ENCODE data around the gene MMP17. TPM values are rescaled to one million over a fixed set of nuclear protein-coding genes. Genes with fewer than 3 reads are reported as not detected.

Gene MMP17
- total and polyA plus RNA-seq, 2 experiments from 2014 or later: 0.40 to 0.42 TPM

- Histone ChIP-seq H3K27me3 (no peaks in the 10 kb centered on the region), H3K36me3 (replicated peaks; ENCODE audit: insufficient read depth, low read depth) (no peaks in the 10 kb centered on the region), H3K4me3 (no peak overlapping the region), H3K79me2 (no peaks in the 10 kb centered on the region), H3K9me2 (replicated peaks; ENCODE audit: insufficient read depth) (no peaks in the 10 kb centered on the region), H3K4me1 (ENCODE audit: insufficient read depth) (peaks cover 14% of the 10 kb centered on the region), H3K9me3 (ENCODE audit: low read depth) (no peaks in the 10 kb centered on the region), H3K27ac (no peak overlapping the region), H2AFZ (no peak overlapping the region), H3K4me2 (no peak overlapping the region), H4K20me1 (ENCODE audit: insufficient read depth, poor library complexity, severe bottlenecking) (no peaks in the 10 kb centered on the region)
- TF ChIP-seq EZH2 (IDR thresholded peaks at IDR 0.05; ENCODE audit: borderline replicate concordance): no peak
- TF ChIP-seq CTCF (IDR thresholded peaks at IDR 0.05; ENCODE audit: poor library complexity): no peak
- no peak for TF ChIP-seq EZH2phosphoT487 (IDR thresholded peaks at IDR 0.05; ENCODE audit: low read depth, severe bottlenecking, unreplicated experiment)
- 65% methylated on average over 28 of the region's 30 CpGs for WGBS (ENCODE audit: low lambda C conversion rate, missing lambda C conversion rate)
- DNase-seq (ENCODE audit: low spot score): no peak
These were observed 27.4 kb downstream of the MMP17 start for GRCh38 chr12:131855521-131856142.

- WGBS (ENCODE audit: low lambda C conversion rate, missing lambda C conversion rate): 94% methylated on average over 10 of the region's 10 CpGs
- no peaks in the 10 kb centered on the region for H3K9me3 ChIP-seq (ENCODE audit: low read depth)
- DNase-seq (ENCODE audit: low spot score): no peak
- H4K20me1 ChIP-seq (ENCODE audit: insufficient read depth, poor library complexity, severe bottlenecking): no peaks in the 10 kb centered on the region
- H3K27ac ChIP-seq: no peak overlapping the region
- no peaks in the 10 kb centered on the region for H3K79me2 ChIP-seq
- H2AFZ ChIP-seq: no peak overlapping the region
- TF ChIP-seq CTCF (IDR thresholded peaks at IDR 0.05; ENCODE audit: poor library complexity): no peak
- no peak for TF ChIP-seq EZH2phosphoT487 (IDR thresholded peaks at IDR 0.05; ENCODE audit: low read depth, severe bottlenecking, unreplicated experiment)
- TF ChIP-seq EZH2 (IDR thresholded peaks at IDR 0.05; ENCODE audit: borderline replicate concordance): no peak
- no peaks in the 10 kb centered on the region for H3K36me3 ChIP-seq (replicated peaks; ENCODE audit: insufficient read depth, low read depth)
- peaks cover 20% of the 10 kb centered on the region for H3K4me1 ChIP-seq (ENCODE audit: insufficient read depth)
- H3K4me2 ChIP-seq: no peak overlapping the region
- no peaks in the 10 kb centered on the region for H3K27me3 ChIP-seq
- no peaks in the 10 kb centered on the region for H3K9me2 ChIP-seq (replicated peaks; ENCODE audit: insufficient read depth)
- H3K4me3 ChIP-seq: no peak overlapping the region
These were observed 28.3 kb downstream of the MMP17 start for GRCh38 chr12:131856366-131857097.

GRCh38 chr12:131857908-131858850 is 30.0 kb downstream of the MMP17 start:
- no peak overlapping the region for H3K27ac ChIP-seq
- no peaks in the 10 kb centered on the region for H3K36me3 ChIP-seq (replicated peaks; ENCODE audit: insufficient read depth, low read depth)
- WGBS (ENCODE audit: low lambda C conversion rate, missing lambda C conversion rate): 85% methylated on average over 21 of the region's 21 CpGs
- H3K27me3 ChIP-seq: no peaks in the 10 kb centered on the region
- H2AFZ ChIP-seq: no peak overlapping the region
- no peaks in the 10 kb centered on the region for H3K79me2 ChIP-seq
- no peak overlapping the region for H3K4me2 ChIP-seq
- no peaks in the 10 kb centered on the region for H3K9me2 ChIP-seq (replicated peaks; ENCODE audit: insufficient read depth)
- H4K20me1 ChIP-seq (ENCODE audit: insufficient read depth, poor library complexity, severe bottlenecking): no peaks in the 10 kb centered on the region
- no peak for DNase-seq (ENCODE audit: low spot score)
- H3K4me3 ChIP-seq: no peak overlapping the region
- H3K4me1 ChIP-seq (ENCODE audit: insufficient read depth): peaks cover 21% of the 10 kb centered on the region
- no peaks in the 10 kb centered on the region for H3K9me3 ChIP-seq (ENCODE audit: low read depth)
- TF ChIP-seq EZH2phosphoT487 (IDR thresholded peaks at IDR 0.05; ENCODE audit: low read depth, severe bottlenecking, unreplicated experiment) (no peak), CTCF (IDR thresholded peaks at IDR 0.05; ENCODE audit: poor library complexity) (no peak), EZH2 (IDR thresholded peaks at IDR 0.05; ENCODE audit: borderline replicate concordance) (no peak)
